Cardiac fibroblast (primary cell): ENCODE results near the gene TTC28.

ENCODE experiments used
- DNase-seq, 2 donors: peaks; one replicate each; pipeline versions ENCODE4 v3.0.0 to v3.0.0-alpha.2; 2010; ENCODE audit warnings: low read depth in 2 of 2
- H3K4me3 ChIP-seq, 2 donors: replicated peaks in 1 of 2; 1 replicate in 1 of 2; 2 replicates in 1 of 2; pipeline ENCODE4 v1.5.1; 2011; ENCODE audit warnings: low read depth in 2 of 2, low read length in 2 of 2, mild to moderate bottlenecking in 2 of 2, moderate library complexity in 1 of 2
- CTCF ChIP-seq: IDR thresholded peaks from one replicate; pipeline ENCODE4 v1.5.1; 2011; ENCODE audit warnings: low read depth, mild to moderate bottlenecking, low read length, inconsistent platforms

The TTC28 gene

GRCh38 chr22:28188178-28188879 is 491.3 kb downstream of the TTC28 start:
- H3K4me3 ChIP-seq, result no peak overlapping the region
- DNase-seq, result no peak
- no peak for TF ChIP-seq CTCF

GRCh38 chr22:28187612-28188011 is 492.0 kb downstream of the TTC28 start:
- H3K4me3 ChIP-seq, result no peak overlapping the region
- no peak for DNase-seq
- no peak for TF ChIP-seq CTCF

GRCh38 chr22:28186641-28187040 is 493.0 kb downstream of the TTC28 start:
- no peak for TF ChIP-seq CTCF
- no peak overlapping the region for H3K4me3 ChIP-seq
- no peak for DNase-seq

GRCh38 chr22:28185130-28185529 is 494.5 kb downstream of the TTC28 start:
- no peak for TF ChIP-seq CTCF
- no peak overlapping the region for H3K4me3 ChIP-seq
- no peak for DNase-seq

GRCh38 chr22:28183078-28183860 is 496.4 kb downstream of the TTC28 start:
- TF ChIP-seq CTCF, result no peak
- no peak overlapping the region for H3K4me3 ChIP-seq
- peak in 1 of 2 donors; percentile 17 for DNase-seq

- TF ChIP-seq CTCF, result no peak
- DNase-seq, result peak; percentile 34 to 59
- H3K4me3 ChIP-seq, result no peak overlapping the region
Measured at GRCh38 chr22:28180804-28181731, 498.6 kb downstream of the TTC28 start.
